ENCODE measurements around the gene SBF2. TPM values are rescaled to one million over a fixed set of nuclear protein-coding genes. Genes with fewer than 3 reads are reported as not detected.

SBF2 gene
- total and polyA plus RNA-seq, 10 donors, result 3.6 to 70.9 (median 57.1) TPM

DNA sequence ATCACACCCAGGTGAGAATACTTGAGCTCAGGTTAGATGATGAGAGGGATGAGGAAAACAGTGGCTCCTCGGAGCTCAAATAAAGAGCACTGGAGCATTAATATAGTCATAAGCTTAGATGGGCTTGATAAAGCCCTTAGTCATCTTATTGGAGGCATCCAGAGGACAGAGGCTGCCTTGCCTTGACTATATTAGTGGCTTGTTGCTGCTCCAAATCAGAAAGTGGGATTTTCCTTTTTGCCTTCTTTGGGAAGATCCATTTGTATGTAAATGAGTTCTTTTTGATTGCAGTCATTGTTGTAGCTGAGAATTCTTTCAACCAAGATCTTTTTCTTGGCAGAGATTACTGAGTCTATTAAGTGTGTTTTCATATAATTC lies 29.8 kb upstream of the SBF2 start:
- H3K27me3 ChIP-seq (replicated peaks in 1 of 7), result no peaks in the 10 kb centered on the region
- intact Hi-C loops (cut with DNase I; ENCODE audit: low total_unique reads), result loop anchor here (5.0 to 10.0 kb wide), 2 partner anchors 459 to 566 kb away; no protein-coding TSS in a partner anchor

DNA sequence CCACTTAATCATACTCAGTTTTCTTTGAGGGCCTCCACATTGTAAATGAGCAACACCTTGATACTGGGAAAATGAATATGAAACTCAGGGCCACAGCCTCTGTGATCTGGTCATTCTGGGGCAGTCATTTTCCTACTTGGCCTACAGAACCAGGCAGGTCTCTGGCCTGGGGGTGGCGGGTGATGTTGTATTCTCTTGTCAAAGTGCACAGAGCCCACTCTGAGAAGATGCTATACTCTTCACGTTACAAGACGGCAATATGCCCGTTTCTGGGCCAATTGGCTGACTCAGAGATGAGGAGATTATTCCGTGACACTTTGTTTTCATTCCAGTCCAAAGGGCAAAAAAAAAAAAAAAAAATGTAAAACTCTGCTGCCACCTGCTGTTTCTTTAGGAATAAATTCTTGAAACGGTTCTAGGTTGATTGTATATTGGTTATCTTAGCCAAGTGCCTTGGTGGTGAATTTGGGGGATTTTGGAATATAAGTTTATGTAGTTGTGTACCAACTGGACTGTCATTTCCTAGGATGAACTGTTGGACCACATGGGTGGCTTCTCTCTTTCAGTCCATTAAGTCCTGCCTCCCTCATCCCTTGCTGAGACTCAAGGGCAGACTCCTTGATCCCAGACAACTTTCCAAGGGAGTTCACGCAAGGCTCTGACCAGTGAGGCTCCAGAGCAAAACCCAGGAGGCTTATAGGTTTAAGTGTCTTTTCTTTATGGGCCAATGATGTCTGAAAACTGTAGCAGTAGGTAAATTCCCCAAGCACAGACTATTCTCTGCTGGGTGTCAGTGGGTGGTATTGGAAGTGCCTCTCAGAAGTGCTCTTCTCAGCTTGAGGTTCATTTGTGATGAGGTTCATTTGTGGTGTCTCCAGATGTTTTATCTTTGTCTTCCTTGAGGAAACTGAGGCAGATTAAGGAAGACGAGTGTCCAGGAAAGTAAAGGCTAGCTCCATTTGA lies 29.1 kb upstream of the SBF2 start:
- peaks cover 3 to 34% (median 14%) of the 10 kb centered on the region in 6 donors for H3K4me1 ChIP-seq
- no peak for DNase-seq
- TF ChIP-seq CTCF (IDR thresholded peaks at IDR 0.05 in 8 of 11, conservative IDR thresholded peaks at IDR 0.05 in 3 of 11), result peak in 9 of 11 experiments; percentile 19 to 68 (median 58)
- TF ChIP-seq POLR2AphosphoS5 (IDR thresholded peaks at IDR 0.05), result no peak
- H3K36me3 ChIP-seq, result no peaks in the 10 kb centered on the region
- H3K27ac ChIP-seq, result peak overlapping the region in 1 of 8 donors; percentile 20
- no peak overlapping the region for H3K4me3 ChIP-seq
- WGBS, 5 donors, result 31 to 34% (median 33%) methylated on average over 8 of the region's 8 CpGs
- H3K27me3 ChIP-seq (replicated peaks in 1 of 7), result no peaks in the 10 kb centered on the region
- no peaks in the 10 kb centered on the region for H3K9me3 ChIP-seq
- intact Hi-C loops (cut with DNase I; ENCODE audit: low total_unique reads), result loop anchor here (5.0 to 10.0 kb wide), 2 partner anchors 458 to 566 kb away; no protein-coding TSS in a partner anchor

More for the DNA sequence above, 29.8 kb upstream of the SBF2 start:
- Histone ChIP-seq H3K27ac (peak overlapping the region in 1 of 8 donors; percentile 20), H3K36me3 (no peaks in the 10 kb centered on the region), H3K4me1 (peaks cover 3 to 34% (median 16%) of the 10 kb centered on the region in 6 donors), H3K9me3 (no peaks in the 10 kb centered on the region), H3K4me3 (no peak overlapping the region)
- DNase-seq, result no peak
- TF ChIP-seq POLR2AphosphoS5 (IDR thresholded peaks at IDR 0.05), result no peak
- TF ChIP-seq POLR2A (IDR thresholded peaks at IDR 0.05), result no peak
- no peak for TF ChIP-seq CTCF (IDR thresholded peaks at IDR 0.05 in 8 of 11, conservative IDR thresholded peaks at IDR 0.05 in 3 of 11)
- WGBS, 5 donors, result 29 to 74% (median 63%) methylated on average over 1 of the region's 1 CpG

- Histone ChIP-seq H3K36me3 (no peaks in the 10 kb centered on the region), H3K27ac (no peak overlapping the region), H3K4me3 (no peak overlapping the region), H3K4me1 (peaks cover 3 to 37% (median 15%) of the 10 kb centered on the region in 6 donors), H3K27me3 (replicated peaks in 1 of 7) (no peaks in the 10 kb centered on the region), H3K9me3 (no peaks in the 10 kb centered on the region)
- DNase-seq, result no peak
- 74 to 100% (median 96%) methylated on average over 2 of the region's 2 CpGs for WGBS, 5 donors
- intact Hi-C loops (cut with DNase I; ENCODE audit: low total_unique reads), result loop anchor here (5.0 to 10.0 kb wide), 2 partner anchors 458 to 565 kb away; no protein-coding TSS in a partner anchor
- no peak for TF ChIP-seq POLR2A (IDR thresholded peaks at IDR 0.05)
- no peak for TF ChIP-seq POLR2AphosphoS5 (IDR thresholded peaks at IDR 0.05)
- no peak for TF ChIP-seq CTCF (IDR thresholded peaks at IDR 0.05 in 8 of 11, conservative IDR thresholded peaks at IDR 0.05 in 3 of 11)
Measured at GRCh38 chr11:10322401-10322800, 28.4 kb upstream of the SBF2 start.

All from spleen (tissue), 11 donors.